Stimulated activated CD4-positive, alpha-beta T cell treated with anti-CD3 and anti-CD28 coated beads, TNF-alpha, amount 100 ng/mL, for 4 hours (primary cell): Measurements from ENCODE around the gene TOP2B.

Experiments used
- DNase-seq, 3 experiments: peaks; one replicate each; pipeline ENCODE4 v3.0.0-alpha.2; 2020; ENCODE audit warnings: low read depth in 3 of 3

Gene TOP2B

GRCh38 chr3:25673738-25674298 is 9.1 kb upstream of the TOP2B start:
- no peak for DNase-seq

DNA sequence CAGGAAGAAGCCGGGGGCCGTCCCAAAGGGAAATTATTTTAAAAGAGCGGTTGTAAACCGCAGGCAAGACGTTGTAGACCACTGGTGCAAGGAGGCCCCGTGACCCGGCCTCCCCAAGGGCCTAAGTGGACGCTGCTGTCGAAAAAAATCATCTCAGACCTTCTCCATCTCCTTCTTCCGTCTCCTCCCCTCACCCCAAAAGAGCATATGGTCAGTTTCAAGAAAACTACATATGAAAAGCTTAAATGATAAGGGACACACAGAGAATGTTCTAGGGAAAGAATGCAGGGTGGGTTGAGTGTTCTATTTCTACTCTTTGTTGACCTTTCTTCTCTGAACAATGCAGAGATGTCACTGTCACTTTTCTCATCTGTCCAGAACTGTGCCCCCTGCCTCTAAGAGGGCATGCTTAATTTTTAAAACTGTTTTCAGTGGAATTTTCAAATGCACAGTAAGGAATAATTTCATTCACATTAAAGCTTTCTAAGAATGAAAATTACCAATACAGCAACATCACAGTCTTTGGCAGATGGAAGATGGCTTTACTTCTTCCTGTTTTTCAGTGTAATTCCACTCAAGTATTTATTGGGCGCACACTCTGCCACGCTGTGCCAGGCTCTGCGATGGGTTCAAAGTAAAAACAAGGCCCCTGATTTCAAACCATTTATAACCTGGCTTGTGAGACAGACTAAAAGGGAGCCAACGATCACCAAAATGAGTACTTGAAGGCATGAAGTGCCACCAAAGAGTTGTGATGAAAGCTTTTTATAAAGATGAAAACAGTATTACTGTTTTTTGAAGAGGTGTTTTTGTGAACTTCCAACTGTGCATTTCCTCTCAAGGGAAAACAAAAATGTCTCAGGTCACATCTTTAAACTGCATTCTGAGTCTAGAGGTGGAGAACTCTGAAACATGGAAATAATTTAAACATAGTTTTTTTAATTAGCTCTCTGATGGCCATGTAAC is 891 bp upstream of the TOP2B start:
- DNase-seq: no peak

- DNase-seq: peak; percentile 53 to 59 (median 55)
Measured at GRCh38 chr3:25663869-25664811, 567 bp downstream of the TOP2B start.

GRCh38 chr3:25663347-25663868 is 1.3 kb downstream of the TOP2B start:
- DNase-seq: peak in 1 of 3 experiments; percentile 4

DNA sequence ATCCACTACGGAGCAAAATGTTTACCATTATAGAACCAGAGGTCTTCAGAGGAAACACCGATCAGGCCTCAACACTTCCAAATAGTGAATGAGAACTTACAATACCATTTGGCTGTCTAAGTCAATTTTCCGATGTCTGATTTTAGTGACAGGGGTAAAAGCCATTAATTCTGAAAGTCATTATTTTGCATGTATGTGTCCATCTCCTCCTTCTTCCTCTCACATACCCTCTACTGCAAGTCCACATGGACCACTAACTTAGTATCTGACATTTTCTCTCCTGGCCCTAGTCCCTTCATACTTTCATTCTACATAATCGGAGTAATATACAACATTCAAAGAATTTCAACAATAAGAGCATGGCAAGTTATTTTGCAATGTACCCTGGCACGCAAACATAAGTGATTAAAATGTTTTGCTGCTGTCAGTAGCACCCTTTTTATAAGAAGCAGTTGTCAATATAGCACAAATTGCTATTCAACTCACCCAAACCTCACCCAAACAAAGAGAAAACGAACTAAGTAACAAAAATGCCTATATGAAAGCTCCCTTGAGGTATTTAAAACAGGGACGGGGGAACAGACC is 1.9 kb downstream of the TOP2B start:
- DNase-seq: no peak

DNA sequence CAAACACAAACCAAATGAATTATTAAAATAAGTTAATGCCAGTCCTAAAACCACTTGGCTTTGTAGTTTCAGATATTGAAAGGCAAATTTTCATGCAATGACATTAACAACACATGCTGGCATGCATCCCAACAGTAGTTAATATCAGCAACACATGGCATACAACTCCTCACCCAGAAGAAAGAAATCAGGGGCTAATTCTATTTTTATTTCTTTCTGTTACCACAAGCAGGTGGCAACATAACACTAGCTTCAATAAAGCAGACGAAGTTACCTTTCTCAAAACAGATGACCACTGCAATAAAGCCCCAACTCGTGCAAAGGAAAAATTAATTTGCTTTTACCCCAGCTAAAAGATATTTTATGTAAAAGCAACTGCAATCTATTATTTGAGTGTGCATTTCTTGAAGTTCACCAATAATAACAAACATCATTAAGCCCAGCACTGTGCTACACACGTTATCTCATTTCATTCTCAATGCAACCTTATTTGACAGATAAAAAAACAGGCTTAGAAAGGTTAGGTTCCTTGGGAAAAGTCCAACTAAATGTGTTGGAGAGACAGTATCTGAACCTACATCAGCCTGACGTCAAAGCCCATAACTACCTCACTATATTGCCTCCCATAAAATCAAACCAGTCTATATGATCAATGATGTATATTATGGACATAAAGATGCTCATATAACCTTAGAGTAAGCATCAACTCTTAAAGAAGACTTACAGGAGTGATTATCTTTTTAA is 2.8 kb downstream of the TOP2B start:
- no peak for DNase-seq

DNA sequence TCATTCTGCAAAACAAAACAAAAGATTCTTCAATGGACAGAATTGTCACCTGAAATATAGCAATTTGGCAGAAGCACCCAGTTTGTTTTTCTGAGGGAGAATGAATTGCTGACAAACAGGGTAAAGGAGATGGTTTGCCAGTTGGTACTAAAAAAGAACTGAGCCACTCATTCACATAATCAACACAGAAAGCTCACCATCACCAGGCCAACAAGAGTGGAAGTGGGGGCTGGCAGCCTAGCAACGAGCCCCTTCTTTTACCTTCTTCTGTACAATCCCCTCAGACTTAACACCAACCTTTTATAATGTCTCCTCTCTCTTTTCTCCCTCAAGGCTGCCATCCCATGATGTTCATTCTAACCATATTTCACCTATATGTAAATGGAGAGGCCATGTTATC is 5.9 kb downstream of the TOP2B start:
- DNase-seq: no peak

DNA sequence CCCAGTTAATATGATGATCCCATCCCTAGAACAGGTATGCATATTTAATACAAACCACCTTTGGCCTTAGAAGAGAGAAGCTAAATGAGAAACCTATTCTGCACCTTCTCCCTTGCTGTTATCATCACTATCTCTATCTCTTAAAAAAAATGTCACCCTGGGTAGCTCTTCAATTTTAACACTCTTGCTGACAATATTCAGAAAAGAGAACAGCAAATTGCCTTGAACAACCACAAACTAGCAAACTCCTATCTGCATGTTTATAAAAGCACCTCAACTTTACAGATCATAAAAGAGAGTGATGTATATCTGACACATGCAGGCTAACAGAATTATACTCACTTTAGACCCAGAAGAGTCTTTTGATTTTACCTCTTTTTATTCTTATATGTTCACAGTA is 7.4 kb downstream of the TOP2B start:
- no peak for DNase-seq

- no peak for DNase-seq
Measured at GRCh38 chr3:25655659-25656058, 9.0 kb downstream of the TOP2B start.

DNA sequence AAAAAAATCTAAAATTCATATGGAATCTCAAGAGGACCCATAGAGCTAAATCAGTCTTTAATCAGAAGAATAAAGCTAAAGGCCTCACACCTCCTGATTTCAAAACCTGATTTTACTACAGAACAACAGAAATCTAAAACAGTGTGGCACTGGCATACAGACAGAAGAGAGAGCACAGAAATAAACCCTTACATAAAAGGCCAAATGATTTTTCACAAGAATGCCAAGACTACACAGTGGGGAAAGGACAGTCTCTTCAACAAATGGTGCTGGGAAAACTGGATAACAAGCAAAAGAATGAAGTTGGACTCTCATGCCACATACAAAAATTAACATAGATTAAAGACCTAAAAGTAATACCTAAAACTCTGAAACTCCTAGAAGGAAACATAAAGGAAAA is 10.1 kb downstream of the TOP2B start:
- no peak for DNase-seq

DNA sequence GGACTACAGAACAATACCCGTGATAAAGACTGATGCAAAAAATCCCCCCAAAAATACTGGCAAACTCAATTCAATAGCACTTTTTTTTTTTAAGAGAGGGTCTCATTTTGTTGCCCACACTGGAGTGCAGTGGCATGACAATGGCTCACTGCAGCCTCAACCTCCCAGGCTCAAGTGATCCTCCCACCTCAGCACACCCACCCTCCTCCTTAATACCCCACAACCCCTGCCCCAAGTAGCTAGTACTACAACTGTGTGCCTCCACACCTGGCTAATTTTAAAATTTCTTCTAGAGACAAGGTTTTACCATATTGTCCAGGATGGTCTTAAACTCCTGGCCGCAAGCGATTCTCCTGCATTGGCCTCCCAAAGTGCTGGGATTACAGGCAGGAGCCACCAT is 11.4 kb downstream of the TOP2B start:
- no peak for DNase-seq

DNA sequence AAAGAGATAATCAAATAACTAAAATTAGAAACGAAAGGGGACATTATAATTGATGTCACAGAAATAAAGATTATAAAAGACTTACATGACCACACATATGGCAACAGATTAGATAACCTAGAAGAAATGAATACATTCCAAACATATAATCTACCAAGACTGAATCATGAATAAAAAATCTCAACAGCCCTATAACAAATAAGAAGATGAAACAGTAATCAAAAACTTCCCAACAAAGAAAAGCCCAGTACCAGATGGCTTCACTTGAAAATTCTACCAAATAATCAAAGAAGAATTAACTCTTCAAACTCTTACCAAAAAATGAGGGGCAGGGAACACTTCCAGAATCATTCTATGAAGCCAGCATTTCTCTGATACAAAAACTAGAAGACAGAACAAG is 11.8 kb downstream of the TOP2B start:
- no peak for DNase-seq

DNA sequence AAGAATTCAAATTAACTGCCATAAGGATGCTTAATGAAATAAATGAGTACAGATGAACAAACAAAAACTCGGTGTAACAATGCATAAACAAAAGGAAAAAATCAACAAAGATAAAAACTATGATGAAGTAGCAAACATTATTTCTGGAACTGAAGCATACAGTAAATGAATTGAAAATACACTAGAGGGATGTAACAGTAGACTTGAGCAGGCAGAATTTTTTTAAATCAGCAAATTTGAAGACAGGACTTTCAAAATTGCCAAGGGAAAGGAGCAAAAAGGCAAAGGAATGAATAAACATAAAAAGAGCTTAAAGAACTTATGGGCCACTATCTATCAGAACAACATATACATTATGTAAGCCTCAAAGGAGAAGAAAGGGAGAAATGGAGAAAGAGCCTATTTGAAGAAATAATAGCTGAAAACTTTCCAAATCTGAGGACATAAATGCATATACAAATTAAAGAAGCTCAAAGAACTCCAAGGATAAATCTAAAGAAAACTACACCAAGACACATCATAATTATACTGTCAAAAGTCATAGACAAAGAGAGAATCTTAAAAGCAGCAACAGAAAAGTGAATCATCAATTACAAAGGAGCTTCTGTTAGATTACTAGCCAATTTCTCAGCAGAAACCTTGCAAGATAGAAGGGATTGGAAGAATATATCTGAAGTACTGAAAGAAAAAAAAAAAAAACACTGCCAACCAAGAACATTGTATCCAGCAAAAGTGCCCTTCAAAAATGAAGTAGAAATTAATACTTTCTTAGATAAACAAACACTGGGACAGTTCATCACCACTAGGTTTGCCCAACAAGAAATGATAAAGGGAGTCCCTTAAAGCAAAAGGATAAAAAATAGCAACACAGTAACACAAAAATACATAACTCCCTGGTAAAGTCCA is 15.5 kb downstream of the TOP2B start:
- DNase-seq: no peak

DNA sequence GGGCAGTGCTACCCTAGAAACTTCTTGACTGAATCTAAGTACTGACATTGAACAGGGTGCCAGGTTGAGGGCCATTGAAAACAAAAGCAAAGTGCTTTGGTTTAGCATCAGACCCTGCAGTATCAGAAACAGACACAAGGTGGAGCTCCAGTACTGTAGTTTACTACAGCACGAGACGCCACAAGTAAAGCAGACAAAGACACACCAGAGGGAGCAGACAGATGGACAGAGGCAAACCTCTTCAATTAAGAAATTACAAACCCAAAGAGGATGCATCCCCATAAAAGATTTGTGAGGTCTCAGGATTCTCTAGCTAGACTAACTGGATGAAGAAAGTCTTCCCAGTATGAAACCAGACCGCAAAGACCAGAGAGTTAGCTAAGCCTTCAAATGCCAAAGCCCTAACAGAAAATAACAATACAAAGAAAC is 16.6 kb downstream of the TOP2B start:
- DNase-seq: peak; percentile 50 to 77 (median 50)

DNA sequence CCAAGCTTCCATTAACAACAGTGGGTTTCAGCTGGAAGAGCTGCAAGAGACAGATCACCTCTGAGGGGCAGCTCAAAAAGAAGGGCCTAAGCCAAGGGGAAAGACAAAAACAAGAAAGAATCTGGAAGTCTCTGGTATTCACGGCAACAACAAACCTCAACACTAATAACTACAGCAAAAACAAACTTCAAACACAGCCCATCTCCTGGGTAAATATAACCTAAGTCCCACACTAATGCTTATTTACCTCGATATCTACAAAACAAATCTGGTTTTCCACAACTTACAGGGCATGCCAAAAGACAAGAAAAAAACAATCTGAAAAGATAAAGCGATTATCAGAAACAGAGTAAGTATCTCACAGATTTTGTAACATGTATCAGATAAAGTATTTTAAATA is 29.7 kb downstream of the TOP2B start:
- DNase-seq: no peak

DNA sequence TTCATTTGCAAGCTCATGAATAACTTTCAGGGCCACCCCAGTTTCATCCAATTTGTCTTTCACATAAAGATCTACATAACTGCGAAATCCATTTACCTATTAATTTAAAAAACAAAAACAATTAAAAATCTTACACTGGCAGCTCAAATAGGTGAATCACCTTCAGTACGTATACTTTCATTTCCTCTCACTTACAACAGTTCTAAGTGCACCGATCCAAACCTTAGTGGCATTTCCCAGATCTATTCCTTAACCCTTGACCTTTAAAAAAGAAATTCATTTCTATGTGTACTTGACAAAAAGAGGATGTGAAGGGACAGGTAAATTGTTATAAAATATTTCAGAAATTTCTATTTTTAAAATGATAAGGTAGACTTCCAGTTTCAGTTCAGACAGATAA is 30.8 kb downstream of the TOP2B start:
- DNase-seq: no peak

- no peak for DNase-seq
Measured at GRCh38 chr3:25631989-25632388, 32.7 kb downstream of the TOP2B start.

- DNase-seq: no peak
Measured at GRCh38 chr3:25621087-25621486, 43.6 kb downstream of the TOP2B start.

DNA sequence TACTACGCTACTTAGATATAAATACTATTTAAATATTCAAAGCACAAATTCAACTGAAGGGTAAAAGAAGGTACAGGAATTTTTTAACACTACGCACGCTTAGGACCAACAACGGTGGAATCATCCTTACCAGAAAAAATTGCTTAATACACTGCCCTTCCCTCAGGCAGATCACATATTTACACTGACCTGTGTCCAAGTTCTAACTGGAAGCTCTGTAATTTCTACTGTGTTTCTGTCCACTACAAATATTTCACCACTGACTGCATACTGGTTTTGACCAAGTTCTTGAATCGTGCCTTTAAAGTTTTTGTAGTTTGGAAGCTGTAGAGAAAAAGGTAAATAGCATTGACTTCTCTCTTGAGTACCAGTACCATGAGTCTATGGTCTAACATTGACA is 44.2 kb downstream of the TOP2B start:
- DNase-seq: no peak

- no peak for DNase-seq
Measured at GRCh38 chr3:25619382-25619781, 45.3 kb downstream of the TOP2B start.
